ENCODE results near the gene IRAK2. TPM values are rescaled to one million over a fixed set of nuclear protein-coding genes. Genes with fewer than 3 reads are reported as not detected.
"Not testable (repeated sequence)": the region's sequence is repeated elsewhere in the genome, so short reads cannot be mapped to it uniquely, and the experiment has no call there.

Gene IRAK2
- total RNA-seq, 6 donors from 2014 or later, result 3.1 to 10.2 (median 7.1) TPM

DNA sequence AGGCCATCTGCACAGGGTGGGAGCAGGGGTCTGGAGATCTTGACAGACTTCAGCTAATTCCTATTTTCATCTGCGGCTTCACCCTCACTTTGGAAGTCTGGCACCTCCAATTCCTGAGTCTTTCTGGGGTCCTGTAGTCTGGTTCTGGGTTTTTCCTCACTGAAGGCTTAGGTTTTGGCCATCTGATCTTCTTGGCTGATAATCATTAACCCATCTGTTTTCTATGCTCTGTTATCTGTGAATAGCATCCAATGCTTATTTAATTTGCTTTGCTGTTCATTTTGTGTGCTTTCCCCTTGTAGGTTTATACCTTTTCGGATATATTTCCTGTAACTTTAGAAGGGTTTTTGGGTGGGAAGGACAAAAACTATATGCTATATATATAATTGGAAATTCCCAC lies 101.1 kb downstream of the IRAK2 start:
- WGBS, 2 donors, result 91 to 96% methylated on average over 2 of the region's 2 CpGs
- H3K36me3 ChIP-seq, result peaks cover 8 to 49% (median 30%) of the 10 kb centered on the region in 4 donors
- no peaks in the 10 kb centered on the region for H3K9me3 ChIP-seq
- no peak overlapping the region for H3K4me3 ChIP-seq
- ATAC-seq (ENCODE audit: low FRiP score in 2 of 2) (no peak), DNase-seq (no peak)
- H3K27ac ChIP-seq, result no peak overlapping the region
- H3K27me3 ChIP-seq, result no peaks in the 10 kb centered on the region
- peaks cover 4 to 22% (median 7%) of the 10 kb centered on the region in 4 donors for H3K4me1 ChIP-seq
- TF ChIP-seq POLR2A (IDR thresholded peaks at IDR 0.05) (no peak), EP300 (IDR thresholded peaks at IDR 0.05) (no peak), POLR2AphosphoS5 (IDR thresholded peaks at IDR 0.05) (no peak)
- TF ChIP-seq, protein P1, sequence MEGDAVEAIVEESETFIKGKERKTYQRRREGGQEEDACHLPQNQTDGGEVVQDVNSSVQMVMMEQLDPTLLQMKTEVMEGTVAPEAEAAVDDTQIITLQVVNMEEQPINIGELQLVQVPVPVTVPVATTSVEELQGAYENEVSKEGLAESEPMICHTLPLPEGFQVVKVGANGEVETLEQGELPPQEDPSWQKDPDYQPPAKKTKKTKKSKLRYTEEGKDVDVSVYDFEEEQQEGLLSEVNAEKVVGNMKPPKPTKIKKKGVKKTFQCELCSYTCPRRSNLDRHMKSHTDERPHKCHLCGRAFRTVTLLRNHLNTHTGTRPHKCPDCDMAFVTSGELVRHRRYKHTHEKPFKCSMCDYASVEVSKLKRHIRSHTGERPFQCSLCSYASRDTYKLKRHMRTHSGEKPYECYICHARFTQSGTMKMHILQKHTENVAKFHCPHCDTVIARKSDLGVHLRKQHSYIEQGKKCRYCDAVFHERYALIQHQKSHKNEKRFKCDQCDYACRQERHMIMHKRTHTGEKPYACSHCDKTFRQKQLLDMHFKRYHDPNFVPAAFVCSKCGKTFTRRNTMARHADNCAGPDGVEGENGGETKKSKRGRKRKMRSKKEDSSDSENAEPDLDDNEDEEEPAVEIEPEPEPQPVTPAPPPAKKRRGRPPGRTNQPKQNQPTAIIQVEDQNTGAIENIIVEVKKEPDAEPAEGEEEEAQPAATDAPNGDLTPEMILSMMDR (IDR thresholded peaks at IDR 0.05), result no peak

DNA sequence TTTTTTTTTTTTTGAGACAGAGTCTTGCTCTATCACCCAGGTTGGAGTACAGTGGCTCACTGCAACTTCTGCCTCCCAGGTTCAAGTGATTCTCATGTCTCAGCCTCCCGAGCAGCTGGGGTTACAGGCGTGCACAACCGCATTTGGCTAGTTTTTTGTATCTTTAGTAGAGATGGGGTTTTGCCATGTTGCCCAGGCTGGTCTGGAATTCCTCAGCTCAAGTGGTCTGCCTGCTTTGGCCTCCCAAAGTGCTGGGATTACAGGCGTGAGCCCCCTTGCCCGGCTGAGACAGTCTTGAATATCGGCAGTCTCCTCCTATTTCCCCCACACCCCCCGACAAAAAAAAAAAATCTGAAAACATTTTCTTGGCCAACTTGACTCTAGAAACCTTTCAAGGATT lies 102.2 kb downstream of the IRAK2 start:
- 79 to 82% methylated on average over 7 of the region's 7 CpGs for WGBS, 2 donors
- peaks cover 12 to 49% (median 27%) of the 10 kb centered on the region in 4 donors for H3K36me3 ChIP-seq
- not testable (repeated sequence) for DNase-seq; H3K4me3 ChIP-seq; H3K27me3 ChIP-seq; H3K27ac ChIP-seq; ATAC-seq (ENCODE audit: low FRiP score in 2 of 2); H3K9me3 ChIP-seq
- peaks cover 4 to 22% (median 7%) of the 10 kb centered on the region in 4 donors for H3K4me1 ChIP-seq

DNA sequence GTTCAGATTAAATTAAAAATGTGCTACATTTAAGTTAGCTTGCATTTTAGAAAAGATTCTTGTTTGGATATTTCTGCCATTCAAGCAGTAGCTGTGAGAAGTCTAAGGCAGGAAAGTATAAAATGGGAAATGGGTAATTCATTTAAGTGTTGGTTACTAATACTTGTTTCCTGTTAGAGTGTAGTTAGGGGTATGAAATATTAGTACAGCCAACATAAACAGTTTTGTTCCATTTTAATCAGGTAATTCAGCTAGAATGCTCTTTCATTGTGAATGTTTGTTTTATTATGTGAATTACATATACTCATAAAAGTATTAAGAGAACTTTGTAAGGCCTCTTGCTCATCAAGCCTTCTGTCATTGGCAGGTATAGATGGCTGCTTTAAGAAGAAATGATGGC lies 103.4 kb downstream of the IRAK2 start:
- DNase-seq (no peak), ATAC-seq (ENCODE audit: low FRiP score in 2 of 2) (no peak)
- no peak overlapping the region for H3K27ac ChIP-seq
- H3K9me3 ChIP-seq, result no peaks in the 10 kb centered on the region
- H3K4me1 ChIP-seq, result peaks cover 8 to 30% (median 10%) of the 10 kb centered on the region in 4 donors
- no peaks in the 10 kb centered on the region for H3K27me3 ChIP-seq
- no peak for TF ChIP-seq EP300 (IDR thresholded peaks at IDR 0.05)
- TF ChIP-seq POLR2A (IDR thresholded peaks at IDR 0.05), result no peak
- TF ChIP-seq, protein P1 (IDR thresholded peaks at IDR 0.05), result no peak
- TF ChIP-seq POLR2AphosphoS5 (IDR thresholded peaks at IDR 0.05), result no peak
- H3K4me3 ChIP-seq, result no peak overlapping the region
- H3K36me3 ChIP-seq, result peaks cover 12 to 48% (median 33%) of the 10 kb centered on the region in 4 donors

DNA sequence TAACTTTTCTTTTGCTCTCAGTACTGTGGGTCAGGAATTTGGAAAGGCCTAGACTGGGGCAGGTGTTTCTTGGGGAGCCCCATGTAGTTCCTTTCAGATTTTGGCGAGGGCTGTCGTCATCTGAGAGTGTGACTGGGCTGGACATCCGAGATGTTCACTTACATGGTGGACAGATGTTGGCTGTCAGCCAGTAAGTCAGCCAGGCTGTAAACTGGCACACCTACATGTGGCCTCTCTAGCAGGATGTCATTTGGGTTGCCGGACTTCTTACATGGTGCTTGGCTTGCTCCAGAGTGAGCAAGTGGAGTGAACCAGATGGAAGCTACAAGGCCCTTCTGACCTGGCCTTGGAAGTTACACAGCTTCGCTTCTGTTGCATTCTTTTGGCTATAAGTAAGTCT lies 104.2 kb downstream of the IRAK2 start:
- Histone ChIP-seq H3K4me1 (peaks cover 13 to 33% (median 15%) of the 10 kb centered on the region in 4 donors), H3K27ac (no peak overlapping the region), H3K36me3 (peaks cover 12 to 52% (median 33%) of the 10 kb centered on the region in 4 donors), H3K9me3 (no peaks in the 10 kb centered on the region), H3K4me3 (no peak overlapping the region), H3K27me3 (no peaks in the 10 kb centered on the region)
- no peak for DNase-seq
- 100% methylated on average over 3 to 5 of the region's 5 CpGs for WGBS, 2 donors
- no peak for ATAC-seq (ENCODE audit: low FRiP score in 2 of 2)
- no peak for TF ChIP-seq POLR2AphosphoS5 (IDR thresholded peaks at IDR 0.05)
- TF ChIP-seq, protein P1 (IDR thresholded peaks at IDR 0.05), result no peak
- no peak for TF ChIP-seq EP300 (IDR thresholded peaks at IDR 0.05)
- TF ChIP-seq POLR2A (IDR thresholded peaks at IDR 0.05), result no peak

DNA sequence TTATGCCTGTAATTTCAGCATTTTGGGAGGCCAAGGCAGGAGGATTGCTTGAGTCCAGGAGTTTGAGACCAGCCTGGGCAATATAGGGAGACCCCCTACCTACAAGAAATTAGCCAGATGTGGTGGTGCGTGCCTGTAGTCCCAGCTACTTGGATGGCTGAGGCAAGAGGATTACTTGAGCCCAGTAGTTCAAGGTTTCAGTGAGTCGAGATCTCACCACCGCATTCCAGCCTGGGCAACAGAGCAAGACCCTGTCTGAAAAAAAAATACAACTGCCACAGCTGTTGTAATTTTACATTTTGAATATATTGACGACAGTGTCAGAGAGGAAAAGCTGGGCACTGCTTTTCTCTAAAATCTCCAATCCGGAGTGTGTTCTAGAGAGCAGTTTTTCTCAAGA lies 104.7 kb downstream of the IRAK2 start:
- Histone ChIP-seq H3K9me3 (no peaks in the 10 kb centered on the region), H3K4me1 (peaks cover 16 to 33% (median 17%) of the 10 kb centered on the region in 4 donors), H3K36me3 (peaks cover 12 to 52% (median 31%) of the 10 kb centered on the region in 4 donors), H3K4me3 (no peak overlapping the region), H3K27ac (no peak overlapping the region), H3K27me3 (no peaks in the 10 kb centered on the region)
- 89% methylated on average over 5 of the region's 5 CpGs for WGBS, 2 donors
- no peak for ATAC-seq (ENCODE audit: low FRiP score in 2 of 2)
- TF ChIP-seq, protein P1 (IDR thresholded peaks at IDR 0.05), result no peak
- TF ChIP-seq EP300 (IDR thresholded peaks at IDR 0.05) (no peak), POLR2A (IDR thresholded peaks at IDR 0.05) (no peak), POLR2AphosphoS5 (IDR thresholded peaks at IDR 0.05) (no peak)
- DNase-seq, result no peak

DNA sequence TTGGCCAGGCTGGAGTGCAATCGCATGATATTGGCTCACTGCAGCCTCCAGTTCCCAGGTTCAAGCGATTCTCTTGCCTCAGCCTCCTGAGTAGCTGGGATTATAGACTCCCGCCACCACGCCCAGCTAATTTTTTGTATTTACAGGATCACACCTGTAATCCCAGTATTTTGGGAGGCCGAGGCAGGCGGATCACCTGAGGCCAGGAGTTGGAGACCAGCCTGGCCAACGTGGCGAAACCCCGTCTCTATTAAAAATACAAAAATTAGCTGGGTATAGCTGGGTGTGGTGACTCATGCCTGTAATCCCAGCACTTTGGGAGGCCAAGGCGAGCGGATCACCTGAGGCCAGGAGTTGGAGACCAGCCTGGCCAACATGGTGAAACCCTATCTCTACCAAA lies 107.8 kb downstream of the IRAK2 start:
- H3K27ac ChIP-seq; DNase-seq; H3K4me3 ChIP-seq; H3K9me3 ChIP-seq; H3K27me3 ChIP-seq; ATAC-seq (ENCODE audit: low FRiP score in 2 of 2): not testable (repeated sequence)
- peaks cover 18 to 34% (median 20%) of the 10 kb centered on the region in 4 donors for H3K4me1 ChIP-seq
- 86 to 99% methylated on average over 11 of the region's 11 CpGs for WGBS, 2 donors
- H3K36me3 ChIP-seq, result peaks cover 23 to 70% (median 45%) of the 10 kb centered on the region in 4 donors
